Activated CD4-positive, alpha-beta memory T cell treated with anti-CD3 and anti-CD28 coated beads for 36 hours (primary cell): ENCODE results near the gene IRAK2. TPM values are rescaled to one million over a fixed set of nuclear protein-coding genes. Genes with fewer than 3 reads are reported as not detected.
"Not testable (repeated sequence)": the region's sequence is repeated elsewhere in the genome, so short reads cannot be mapped to it uniquely, and the experiment has no call there.

ENCODE experiments used
- CTCF ChIA-PET: fragments of 350-600 bp; sonication (Branson Sonifier 250); formaldehyde crosslinking; loops from one replicate; lab custom pipeline; 2021; ENCODE audit warnings: antibody characterized with exemption, inconsistent platforms; lab: Charles Lee
- POLR2A ChIA-PET: fragments of 350-600 bp; sonication (Branson Sonifier 250); formaldehyde crosslinking; loops from one replicate; lab custom pipeline; 2021; ENCODE audit warnings: antibody characterized with exemption; lab: Charles Lee
- DNase-seq: peaks from one replicate; pipeline ENCODE4 v3.0.0-alpha.2; 2020
- H3K27ac Mint-ChIP-seq: one replicate; pipeline ENCODE4 v1.8.0; 2021; ENCODE audit warnings: mixed read lengths
- H3K27me3 Mint-ChIP-seq: one replicate; pipeline ENCODE4 v1.8.0; 2021; ENCODE audit warnings: mixed read lengths
- H3K36me3 Mint-ChIP-seq: one replicate; pipeline ENCODE4 v1.8.0; 2021; ENCODE audit warnings: mixed read lengths
- H3K4me1 Mint-ChIP-seq: one replicate; pipeline ENCODE4 v1.8.0; 2021; ENCODE audit warnings: low read depth, mixed read lengths
- H3K4me3 Mint-ChIP-seq: one replicate; pipeline ENCODE4 v1.8.0; 2021; ENCODE audit warnings: mild to moderate bottlenecking, mixed read lengths
- H3K9me3 Mint-ChIP-seq: one replicate; pipeline ENCODE4 v1.8.0; 2021; ENCODE audit warnings: mixed read lengths
- intact Hi-C: fragments of 100-400 bp; cut with micrococcal nuclease; formaldehyde crosslinking; loops from one replicate; pipeline ENCODE4 v1.15.1; 2023
- total RNA-seq, 2 experiments: library from RNA; stranded (reverse); gene quantifications; one replicate each; pipeline ENCODE4 v1.2.3, GENCODE V29; 2021

The IRAK2 gene
- total RNA-seq, 2 experiments from 2014 or later: 7.3 to 8.3 TPM

GRCh38 chr3:10160925-10161324, 3.8 kb upstream of the IRAK2 start:
- peaks cover 5% of the 10 kb centered on the region for H3K36me3 Mint-ChIP-seq
- H3K4me1 Mint-ChIP-seq: peaks cover 5% of the 10 kb centered on the region
- H3K4me3 Mint-ChIP-seq: no peak overlapping the region
- no peak for DNase-seq
- no peak overlapping the region for H3K27ac Mint-ChIP-seq
- intact Hi-C loops: no loop called here
- no peaks in the 10 kb centered on the region for H3K27me3 Mint-ChIP-seq
- ChIA-PET CTCF (interaction anchor here (0.5 kb wide), 1 partner anchor 106 kb away, joined by 5 read pairs; no protein-coding TSS in a partner anchor), POLR2A (no interaction called here)
- peaks cover 3% of the 10 kb centered on the region for H3K9me3 Mint-ChIP-seq

GRCh38 chr3:10162185-10162584, 2.5 kb upstream of the IRAK2 start:
- DNase-seq: no peak
- Mint-ChIP-seq H3K4me1 (peaks cover 16% of the 10 kb centered on the region), H3K9me3 (no peaks in the 10 kb centered on the region), H3K27ac (no peak overlapping the region), H3K36me3 (no peaks in the 10 kb centered on the region), H3K27me3 (no peaks in the 10 kb centered on the region), H3K4me3 (no peak overlapping the region)
- CTCF ChIA-PET: no interaction called here
- POLR2A ChIA-PET: no interaction called here
- intact Hi-C loops: no loop called here

DNA sequence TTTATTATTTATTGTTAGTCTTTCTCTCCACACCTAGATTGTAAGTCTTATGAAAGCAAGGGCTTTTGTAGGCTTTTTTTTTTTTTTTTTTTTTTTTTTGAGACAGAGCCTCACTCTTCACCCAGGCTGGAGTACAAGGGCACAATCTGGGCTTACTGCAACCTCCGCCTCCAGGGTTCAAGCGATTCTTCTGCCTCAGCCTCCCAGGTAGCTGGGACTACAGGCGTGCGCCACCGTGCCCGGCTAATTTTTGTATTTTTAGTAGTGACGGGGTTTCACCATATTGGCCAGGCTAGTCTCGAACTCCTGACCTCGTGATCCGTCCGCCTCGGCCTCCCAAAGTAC, 546 bp upstream of the IRAK2 start:
- Mint-ChIP-seq H3K4me1 (peaks cover 17% of the 10 kb centered on the region), H3K4me3 (peak overlapping the region; percentile 73)
- POLR2A ChIA-PET, DNase-seq, H3K36me3 Mint-ChIP-seq, H3K27me3 Mint-ChIP-seq, H3K9me3 Mint-ChIP-seq, H3K27ac Mint-ChIP-seq: not testable (repeated sequence)
- intact Hi-C loops: loop anchor here (1.0 to 2.0 kb wide), 3 partner anchors 29 to 61 kb away; partner anchors contain the start of gene BRK1
- CTCF ChIA-PET: interaction anchor here (0.7 to 1.7 kb wide), 10 partner anchors 9 to 468 kb away, joined by 3 to 8 read pairs (median 5); partner anchors contain the start of gene VHL

DNA sequence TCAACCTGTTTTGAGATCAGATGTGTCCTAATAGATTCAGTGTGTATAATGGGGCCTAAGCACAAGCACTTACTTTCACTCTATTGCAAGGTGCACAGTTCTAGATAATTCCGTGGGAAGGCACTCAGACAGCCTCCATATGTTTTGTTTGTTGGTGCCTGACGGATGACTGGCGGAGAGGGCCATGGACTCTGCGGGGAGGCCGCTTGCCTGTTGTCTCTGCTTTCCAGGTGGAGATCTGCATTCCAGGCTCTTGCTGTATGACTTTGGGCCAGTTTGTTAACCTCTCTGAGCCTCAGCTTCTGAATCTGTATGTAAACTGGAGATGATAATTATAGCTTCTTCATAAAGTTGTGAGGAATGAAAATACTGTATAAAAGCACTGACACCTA, 1.5 kb downstream of the IRAK2 start:
- Mint-ChIP-seq H3K4me1 (peaks cover 17% of the 10 kb centered on the region), H3K36me3 (peaks cover 14% of the 10 kb centered on the region), H3K27me3 (no peaks in the 10 kb centered on the region), H3K27ac (no peak overlapping the region), H3K4me3 (peak overlapping the region; percentile 73), H3K9me3 (peaks cover 15% of the 10 kb centered on the region)
- intact Hi-C loops: no loop called here
- CTCF ChIA-PET: interaction anchor here (0.7 to 1.6 kb wide), 4 partner anchors 26 to 446 kb away, joined by 3 to 4 read pairs (median 4); no protein-coding TSS in a partner anchor
- POLR2A ChIA-PET: no interaction called here
- no peak for DNase-seq

GRCh38 chr3:10169000-10169496, 4.3 kb downstream of the IRAK2 start:
- H3K4me3 Mint-ChIP-seq: no peak overlapping the region
- CTCF ChIA-PET: no interaction called here

GRCh38 chr3:10170915-10171478, 6.3 kb downstream of the IRAK2 start:
- H3K36me3 Mint-ChIP-seq: peaks cover 14% of the 10 kb centered on the region
- ChIA-PET POLR2A (no interaction called here), CTCF (no interaction called here)
- intact Hi-C loops: no loop called here
- no peaks in the 10 kb centered on the region for H3K27me3 Mint-ChIP-seq
- no peak overlapping the region for H3K4me3 Mint-ChIP-seq
- H3K4me1 Mint-ChIP-seq: peaks cover 25% of the 10 kb centered on the region
- no peak for DNase-seq
- peaks cover 15% of the 10 kb centered on the region for H3K9me3 Mint-ChIP-seq
- H3K27ac Mint-ChIP-seq: no peak overlapping the region

More at GRCh38 chr3:10169000-10169496, 4.3 kb downstream of the IRAK2 start:
- DNase-seq: no peak
- no peaks in the 10 kb centered on the region for H3K27me3 Mint-ChIP-seq
- peaks cover 15% of the 10 kb centered on the region for H3K9me3 Mint-ChIP-seq
- no peak overlapping the region for H3K27ac Mint-ChIP-seq
- H3K4me1 Mint-ChIP-seq: peaks cover 29% of the 10 kb centered on the region
- intact Hi-C loops: no loop called here
- peaks cover 14% of the 10 kb centered on the region for H3K36me3 Mint-ChIP-seq
- POLR2A ChIA-PET: no interaction called here

GRCh38 chr3:10173095-10173925, 8.6 kb downstream of the IRAK2 start:
- Mint-ChIP-seq H3K27me3 (no peaks in the 10 kb centered on the region), H3K4me1 (peaks cover 14% of the 10 kb centered on the region), H3K27ac (peak overlapping the region; percentile 34), H3K36me3 (peaks cover 14% of the 10 kb centered on the region), H3K9me3 (peaks cover 15% of the 10 kb centered on the region), H3K4me3 (no peak overlapping the region)
- no peak for DNase-seq
- intact Hi-C loops: no loop called here
- ChIA-PET POLR2A (no interaction called here), CTCF (interaction anchor here (1.2 to 3.1 kb wide), 2 partner anchors 19 to 21 kb away, joined by 3 to 11 read pairs; no protein-coding TSS in a partner anchor)

DNA sequence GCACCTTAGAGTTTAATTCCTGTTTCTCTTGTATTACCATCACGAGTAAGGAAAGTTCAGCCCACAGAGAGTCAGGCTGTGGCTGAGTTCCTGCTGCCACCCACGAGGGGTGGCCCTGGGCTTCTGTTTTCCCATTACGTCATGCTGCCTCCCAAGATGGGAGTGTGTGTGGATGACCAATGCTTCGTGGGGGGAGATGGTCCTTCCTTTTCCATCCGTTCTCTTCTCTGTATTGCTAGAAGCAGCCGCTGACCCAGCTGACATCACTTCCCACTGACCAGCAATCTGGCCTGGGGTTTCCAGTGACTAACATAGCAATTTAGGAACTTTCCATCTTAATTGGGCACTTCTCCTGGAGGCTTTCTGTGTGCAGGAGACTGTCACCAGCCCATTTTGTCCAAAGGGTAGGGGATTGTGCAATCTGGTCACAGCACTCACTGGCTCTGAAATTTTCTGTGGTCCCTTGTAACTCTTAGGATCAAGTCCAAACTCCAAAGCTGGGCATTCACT, 9.3 kb downstream of the IRAK2 start:
- Mint-ChIP-seq H3K4me3 (no peak overlapping the region), H3K9me3 (peaks cover 9% of the 10 kb centered on the region), H3K27ac (peak overlapping the region; percentile 34), H3K27me3 (no peaks in the 10 kb centered on the region), H3K36me3 (peaks cover 9% of the 10 kb centered on the region), H3K4me1 (peaks cover 16% of the 10 kb centered on the region)
- CTCF ChIA-PET: interaction anchor here (0.6 to 3.1 kb wide), 3 partner anchors 13 to 21 kb away, joined by 3 to 11 read pairs (median 5); no protein-coding TSS in a partner anchor
- POLR2A ChIA-PET: no interaction called here
- peak; percentile 38 for DNase-seq
- intact Hi-C loops: no loop called here

- H3K4me1 Mint-ChIP-seq: peaks cover 18% of the 10 kb centered on the region
- CTCF ChIA-PET: interaction anchor here (0.6 to 1.5 kb wide), 3 partner anchors 11 to 980 kb away, joined by 3 to 4 read pairs (median 3); no protein-coding TSS in a partner anchor
- POLR2A ChIA-PET, H3K27ac Mint-ChIP-seq, DNase-seq, intact Hi-C loops, H3K27me3 Mint-ChIP-seq, H3K9me3 Mint-ChIP-seq, H3K4me3 Mint-ChIP-seq, H3K36me3 Mint-ChIP-seq: not testable (repeated sequence)
Measured at GRCh38 chr3:10175334-10175733, 10.6 kb downstream of the IRAK2 start.

DNA sequence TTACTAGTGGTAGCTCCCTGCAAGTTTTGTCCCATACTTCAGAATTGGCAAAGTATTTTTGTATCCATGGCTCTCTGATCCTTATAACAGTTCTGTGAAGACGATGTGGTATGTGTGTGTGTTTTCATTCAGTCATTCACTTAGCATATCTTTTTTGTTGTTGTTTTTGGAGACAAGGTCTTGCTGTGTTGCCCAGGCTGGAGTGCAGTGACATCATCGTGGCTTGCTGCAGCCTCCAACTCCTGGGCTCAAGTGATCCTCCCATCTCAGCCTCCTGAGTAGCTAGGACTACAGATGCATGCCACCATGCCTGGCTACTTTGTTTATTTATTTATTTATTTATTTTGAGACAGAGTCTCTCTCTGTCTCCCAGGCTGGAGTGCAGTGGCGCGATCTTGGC, 11.4 kb downstream of the IRAK2 start:
- H3K27me3 Mint-ChIP-seq, H3K4me3 Mint-ChIP-seq, H3K36me3 Mint-ChIP-seq, DNase-seq, H3K27ac Mint-ChIP-seq, H3K9me3 Mint-ChIP-seq, POLR2A ChIA-PET, intact Hi-C loops: not testable (repeated sequence)
- peaks cover 18% of the 10 kb centered on the region for H3K4me1 Mint-ChIP-seq
- CTCF ChIA-PET: interaction anchor here (0.9 to 1.5 kb wide), 2 partner anchors 10 to 16 kb away, joined by 3 to 4 read pairs; no protein-coding TSS in a partner anchor

DNA sequence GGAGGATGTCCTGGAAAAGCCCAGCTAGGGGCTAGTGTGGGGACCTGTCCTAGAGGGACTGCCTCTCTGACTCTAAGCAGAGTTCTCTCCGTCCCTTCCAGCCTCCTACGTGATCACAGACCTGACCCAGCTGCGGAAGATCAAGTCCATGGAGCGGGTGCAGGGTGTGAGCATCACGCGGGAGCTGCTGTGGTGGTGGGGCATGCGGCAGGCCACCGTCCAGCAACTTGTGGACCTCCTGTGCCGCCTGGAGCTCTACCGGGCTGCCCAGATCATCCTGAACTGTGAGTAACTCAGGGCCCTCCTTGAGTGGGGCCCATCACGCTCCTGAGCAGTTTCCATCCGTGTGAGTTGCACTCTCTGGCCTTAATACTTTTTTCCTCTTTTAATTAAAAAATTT, 13.0 kb downstream of the IRAK2 start:
- Mint-ChIP-seq H3K4me3 (no peak overlapping the region), H3K9me3 (no peaks in the 10 kb centered on the region), H3K27ac (no peak overlapping the region), H3K36me3 (peaks cover 7% of the 10 kb centered on the region), H3K4me1 (peaks cover 18% of the 10 kb centered on the region), H3K27me3 (no peaks in the 10 kb centered on the region)
- intact Hi-C loops: no loop called here
- ChIA-PET POLR2A (no interaction called here), CTCF (no interaction called here)
- DNase-seq: no peak

DNA sequence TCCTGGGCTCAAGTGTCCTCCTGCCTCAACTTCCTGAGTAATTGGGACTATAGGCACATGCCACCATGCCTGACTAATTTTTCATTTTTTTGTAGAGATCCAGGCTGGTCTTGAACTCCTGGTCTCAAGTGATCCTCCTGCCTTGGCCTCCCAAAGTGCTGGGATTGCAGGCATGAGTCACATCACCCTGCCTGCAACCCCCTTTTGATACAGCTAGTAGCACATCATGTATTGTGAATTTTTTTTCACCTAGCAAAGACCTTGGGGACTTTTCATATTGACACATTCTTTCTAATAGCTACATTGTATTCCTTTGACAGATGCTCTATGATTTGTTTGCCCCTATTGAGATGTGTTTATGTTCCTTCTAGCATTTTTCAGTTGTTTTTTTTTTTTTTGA, 14.2 kb downstream of the IRAK2 start:
- Mint-ChIP-seq H3K36me3 (peaks cover 7% of the 10 kb centered on the region), H3K4me1 (peaks cover 7% of the 10 kb centered on the region), H3K4me3 (no peak overlapping the region), H3K27ac (no peak overlapping the region), H3K9me3 (no peaks in the 10 kb centered on the region), H3K27me3 (no peaks in the 10 kb centered on the region)
- CTCF ChIA-PET: interaction anchor here (1.0 to 2.0 kb wide), 2 partner anchors 14 kb away, joined by 3 to 5 read pairs; partner anchors contain the start of gene IRAK2
- POLR2A ChIA-PET: no interaction called here
- intact Hi-C loops: no loop called here
- DNase-seq: no peak
